Medulla oblongata (tissue), 1 donor: Measurements from ENCODE around the gene LRRC74B.
"Not testable (repeated sequence)": the region's sequence is repeated elsewhere in the genome, so short reads cannot be mapped to it uniquely, and the experiment has no call there.

Experiments
- DNase-seq: peaks from one replicate; pipeline ENCODE4 v3.0.0-alpha.2; 2015; ENCODE audit errors: extremely low spot score

Gene LRRC74B

GRCh38 chr22:21076912-21077625, 31.3 kb downstream of the LRRC74B start:
- no peak for DNase-seq

GRCh38 chr22:21077884-21078508, 32.2 kb downstream of the LRRC74B start:
- no peak for DNase-seq

GRCh38 chr22:21078916-21079315, 33.2 kb downstream of the LRRC74B start:
- DNase-seq: no peak

GRCh38 chr22:21079493-21079892, 33.7 kb downstream of the LRRC74B start:
- DNase-seq: no peak

- DNase-seq: no peak
These were observed 34.8 kb downstream of the LRRC74B start for GRCh38 chr22:21080435-21081137.

GRCh38 chr22:21082248-21082647, 36.5 kb downstream of the LRRC74B start:
- no peak for DNase-seq

- no peak for DNase-seq
These were observed 41.4 kb downstream of the LRRC74B start for GRCh38 chr22:21087119-21087518.

- not testable (repeated sequence) for DNase-seq
These were observed 42.2 kb downstream of the LRRC74B start for GRCh38 chr22:21087926-21088325.

GRCh38 chr22:21091220-21091619, 45.5 kb downstream of the LRRC74B start:
- DNase-seq: not testable (repeated sequence)

- DNase-seq: no peak
These were observed 47.2 kb downstream of the LRRC74B start for GRCh38 chr22:21092797-21093554.

- not testable (repeated sequence) for DNase-seq
These were observed 47.9 kb downstream of the LRRC74B start for GRCh38 chr22:21093555-21094137.

GRCh38 chr22:21094911-21095772, 49.4 kb downstream of the LRRC74B start:
- no peak for DNase-seq

GRCh38 chr22:21095773-21096107, 50.0 kb downstream of the LRRC74B start:
- no peak for DNase-seq

GRCh38 chr22:21096878-21097277, 51.1 kb downstream of the LRRC74B start:
- DNase-seq: not testable (repeated sequence)

GRCh38 chr22:21098099-21098671, 52.4 kb downstream of the LRRC74B start:
- no peak for DNase-seq

GRCh38 chr22:21099578-21099977, 53.8 kb downstream of the LRRC74B start:
- no peak for DNase-seq

GRCh38 chr22:21100149-21101032, 54.6 kb downstream of the LRRC74B start:
- DNase-seq: no peak

- DNase-seq: no peak
These were observed 56.3 kb downstream of the LRRC74B start for GRCh38 chr22:21101877-21102638.
